NOMO-1 (cell line): Measurements from ENCODE around the gene DEPP1.

Experiments
- DNase-seq, 2 experiments: peaks; one replicate each; lab custom pipeline; 2025; ENCODE audit not compliant: unreplicated experiment in 2 of 2; lab: John Stamatoyannopoulos, UW

Gene DEPP1

DNA sequence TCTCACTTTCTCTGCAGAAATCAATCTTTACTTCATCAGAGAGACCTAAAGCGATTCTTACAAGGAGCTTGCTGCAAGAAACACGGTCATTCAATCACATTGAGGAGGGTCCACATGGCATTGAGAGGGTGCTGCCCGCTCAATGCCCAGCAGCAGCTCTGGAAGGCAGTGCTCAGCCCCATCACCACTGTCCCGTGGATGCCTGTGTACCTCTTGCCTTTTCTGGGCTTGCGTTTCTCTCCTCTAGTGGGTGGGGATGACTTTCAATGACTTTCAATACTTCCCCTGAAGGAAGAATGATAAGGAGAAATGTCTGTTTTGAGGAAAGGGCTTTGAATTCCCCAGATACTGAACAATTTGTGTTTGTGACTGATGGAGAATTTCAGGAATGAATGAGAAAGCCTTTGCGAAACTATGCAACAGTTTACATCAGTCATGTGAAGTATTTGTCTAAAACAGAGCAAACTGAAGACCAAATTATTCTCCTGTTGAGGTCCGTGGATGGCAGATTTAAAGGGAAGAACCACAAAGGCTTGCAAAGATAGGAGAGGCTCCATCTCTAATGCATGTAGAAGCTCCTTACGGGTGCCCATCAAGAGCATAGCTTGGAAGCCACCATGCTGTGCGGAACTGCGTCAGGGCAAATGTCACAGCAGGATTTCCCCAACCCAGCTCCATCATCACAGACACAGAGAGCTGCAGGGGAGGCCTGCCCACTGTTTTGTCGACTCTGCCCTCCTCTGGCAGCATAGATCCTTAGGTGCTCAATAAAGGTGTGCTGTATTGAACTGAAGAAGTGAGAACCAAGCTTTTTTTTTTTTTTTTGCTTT lies 15.5 kb upstream of the DEPP1 start:
- DNase-seq, result no peak

DNA sequence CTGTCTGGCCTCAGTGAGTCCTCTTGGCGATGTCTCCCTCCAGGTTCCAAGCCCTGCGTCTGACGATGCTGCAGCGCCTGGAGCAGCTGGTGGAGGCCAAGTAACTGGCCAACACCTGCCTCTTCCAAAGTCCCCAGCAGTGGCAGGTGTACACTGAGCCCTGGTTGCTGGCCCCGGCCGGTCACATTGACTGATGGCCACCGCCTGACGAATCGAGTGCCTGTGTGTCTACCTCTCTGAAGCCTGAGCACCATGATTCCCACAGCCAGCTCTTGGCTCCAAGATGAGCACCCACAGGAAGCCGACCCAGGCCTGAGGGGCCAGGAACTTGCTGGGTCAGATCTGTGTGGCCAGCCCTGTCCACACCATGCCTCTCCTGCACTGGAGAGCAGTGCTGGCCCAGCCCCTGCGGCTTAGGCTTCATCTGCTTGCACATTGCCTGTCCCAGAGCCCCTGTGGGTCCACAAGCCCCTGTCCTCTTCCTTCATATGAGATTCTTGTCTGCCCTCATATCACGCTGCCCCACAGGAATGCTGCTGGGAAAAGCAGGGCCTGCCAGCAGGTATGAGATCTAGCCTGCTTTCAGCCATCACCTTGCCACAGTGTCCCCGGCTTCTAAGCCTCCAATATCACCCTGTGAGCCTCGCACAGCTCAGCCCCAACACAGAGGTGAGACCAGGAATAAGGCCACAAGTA lies 14.8 kb upstream of the DEPP1 start:
- no peak for DNase-seq

DNA sequence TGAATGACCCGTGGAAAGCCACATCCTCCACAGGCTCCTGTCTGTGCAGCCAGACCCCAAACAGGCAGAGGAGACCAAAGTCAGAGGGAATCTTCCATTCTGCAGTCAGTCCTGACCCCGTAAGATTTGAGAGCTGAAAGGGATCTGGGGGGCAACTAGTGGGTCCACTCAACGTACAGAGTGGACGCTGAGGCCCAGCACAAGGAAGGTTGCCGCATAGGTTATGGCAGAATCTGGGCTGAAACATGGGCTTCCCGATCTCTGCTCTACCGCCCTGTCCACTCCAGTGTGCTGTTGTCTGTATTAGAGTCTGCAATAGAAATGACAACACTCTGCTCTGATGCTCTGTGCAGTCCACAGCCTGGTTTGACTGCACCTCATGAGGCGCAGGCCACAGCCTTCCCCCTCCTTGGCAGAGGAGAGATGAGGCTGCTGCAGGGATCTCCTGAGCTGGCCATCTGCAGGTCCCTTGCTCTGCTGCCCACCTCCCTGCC lies 14.2 kb upstream of the DEPP1 start:
- no peak for DNase-seq

DNA sequence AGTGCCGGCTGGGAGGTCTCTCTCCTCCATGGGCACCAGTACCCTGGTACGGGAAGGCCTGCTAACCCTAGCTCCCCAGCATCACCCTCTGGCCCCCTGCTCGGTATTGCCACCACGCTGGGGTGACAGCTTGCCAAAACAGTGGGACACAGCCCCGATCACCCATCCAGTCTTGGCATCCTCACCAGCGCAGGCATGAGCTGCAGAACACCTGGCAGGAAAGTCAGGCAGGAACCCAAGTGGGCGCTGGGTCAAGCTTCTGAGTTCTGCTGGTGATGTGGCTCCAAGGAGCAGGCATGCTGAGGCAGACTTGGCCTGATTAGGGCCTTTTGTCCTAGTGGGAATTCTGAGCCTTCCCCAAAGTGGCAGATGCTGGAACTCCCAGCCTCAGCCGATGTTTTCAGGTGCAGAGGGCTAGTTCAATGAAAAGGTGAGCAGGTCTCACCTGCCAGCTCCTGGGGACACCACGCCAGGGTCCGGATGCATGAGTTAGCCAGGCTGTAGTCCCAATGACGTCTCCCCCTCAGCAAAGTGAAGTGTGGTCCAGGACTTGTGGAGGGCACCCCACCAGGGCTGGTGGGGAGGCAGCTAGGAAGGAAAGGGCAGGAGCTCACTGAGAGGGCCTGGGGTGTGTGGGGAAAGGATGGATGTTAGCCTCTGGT lies 13.6 kb upstream of the DEPP1 start:
- no peak for DNase-seq

DNA sequence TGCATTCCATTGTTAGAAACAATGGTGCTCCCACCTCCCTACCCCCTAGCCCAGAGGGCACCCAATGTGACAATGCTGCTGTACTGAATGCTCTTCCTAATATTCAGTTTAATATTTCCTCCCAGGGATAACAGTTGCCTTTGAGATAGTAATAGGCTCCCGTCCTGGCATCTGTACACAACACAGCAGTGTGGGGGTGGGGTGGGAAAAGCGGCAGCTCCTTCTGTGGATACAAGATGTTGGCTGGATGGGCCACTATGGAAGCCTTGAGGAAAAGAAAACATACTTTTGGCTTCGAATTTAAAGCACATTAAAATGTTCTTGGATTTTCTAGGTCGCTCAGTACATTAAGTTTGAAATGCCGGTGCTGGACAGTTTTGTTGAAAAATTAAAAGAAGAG lies 13.0 kb upstream of the DEPP1 start:
- no peak for DNase-seq

DNA sequence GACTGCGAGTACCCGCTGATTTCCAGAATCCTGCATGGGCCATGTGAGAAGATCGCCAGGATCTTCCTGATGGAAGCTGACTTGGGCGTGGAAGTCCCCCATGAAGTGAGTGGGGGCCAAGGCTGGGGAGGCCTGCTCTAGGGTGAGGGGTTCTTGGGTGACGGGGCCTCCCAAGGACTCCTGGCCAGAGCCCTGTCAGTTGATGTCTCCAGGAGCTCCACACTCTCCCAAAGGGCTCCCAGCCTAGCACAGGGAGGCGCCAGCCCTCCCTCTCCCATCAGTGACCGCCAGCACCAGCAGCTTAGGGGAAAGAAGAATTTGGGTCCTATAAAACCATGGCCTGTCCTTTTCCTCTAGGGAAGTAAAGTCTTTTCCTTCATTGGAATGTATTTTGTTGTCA lies 12.4 kb upstream of the DEPP1 start:
- no peak for DNase-seq

DNA sequence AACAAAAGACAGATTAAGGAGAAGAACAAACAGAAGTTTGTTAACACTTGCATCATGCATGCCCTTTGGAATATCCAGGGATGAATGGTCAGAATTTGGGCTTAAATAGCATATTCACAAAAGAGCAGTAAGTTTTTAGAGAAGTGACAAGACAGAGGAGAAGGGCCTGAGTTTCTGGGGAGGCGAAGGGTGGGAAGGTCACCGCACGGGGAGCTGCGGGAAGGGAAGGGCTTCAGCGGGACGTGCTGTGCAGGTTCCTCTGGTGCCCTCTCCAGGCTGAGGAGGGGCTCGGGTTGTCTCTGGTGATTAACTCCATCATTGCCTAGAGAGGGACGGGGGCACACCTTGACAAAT lies 11.7 kb upstream of the DEPP1 start:
- no peak for DNase-seq

DNA sequence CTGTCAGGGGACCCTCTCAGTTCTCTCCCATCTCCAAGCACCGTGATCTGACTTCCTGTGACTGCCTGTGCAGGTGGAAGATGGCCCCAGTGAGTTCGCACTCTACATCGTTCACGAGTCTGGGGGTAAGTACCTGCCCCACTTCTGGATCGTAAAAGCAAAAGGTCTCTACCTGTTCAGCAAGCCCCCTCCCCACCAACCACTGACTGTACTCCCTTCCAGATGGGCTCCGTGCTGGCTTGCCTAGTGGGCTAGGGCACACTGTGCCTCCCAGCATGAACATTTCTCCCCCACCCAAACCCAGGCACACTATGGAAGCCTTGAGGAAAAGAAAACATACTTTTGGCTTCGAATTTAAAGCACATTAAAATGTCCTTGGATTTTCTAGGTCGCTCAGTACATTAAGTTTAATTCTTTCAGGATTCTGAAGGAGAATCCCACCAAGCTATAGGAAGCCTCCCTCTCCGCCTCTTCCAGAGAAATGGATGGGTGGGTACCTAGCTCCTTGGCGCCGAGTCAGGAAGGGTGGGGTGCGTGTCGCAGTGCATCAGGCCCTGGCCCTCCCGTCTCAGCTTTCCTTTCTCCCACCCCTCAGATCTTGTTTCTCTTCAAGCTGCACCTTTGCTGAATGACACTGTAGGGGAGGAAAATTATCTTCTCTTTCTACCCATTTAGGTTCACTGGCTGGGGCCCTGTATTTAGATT lies 11.1 kb upstream of the DEPP1 start:
- DNase-seq, result no peak

DNA sequence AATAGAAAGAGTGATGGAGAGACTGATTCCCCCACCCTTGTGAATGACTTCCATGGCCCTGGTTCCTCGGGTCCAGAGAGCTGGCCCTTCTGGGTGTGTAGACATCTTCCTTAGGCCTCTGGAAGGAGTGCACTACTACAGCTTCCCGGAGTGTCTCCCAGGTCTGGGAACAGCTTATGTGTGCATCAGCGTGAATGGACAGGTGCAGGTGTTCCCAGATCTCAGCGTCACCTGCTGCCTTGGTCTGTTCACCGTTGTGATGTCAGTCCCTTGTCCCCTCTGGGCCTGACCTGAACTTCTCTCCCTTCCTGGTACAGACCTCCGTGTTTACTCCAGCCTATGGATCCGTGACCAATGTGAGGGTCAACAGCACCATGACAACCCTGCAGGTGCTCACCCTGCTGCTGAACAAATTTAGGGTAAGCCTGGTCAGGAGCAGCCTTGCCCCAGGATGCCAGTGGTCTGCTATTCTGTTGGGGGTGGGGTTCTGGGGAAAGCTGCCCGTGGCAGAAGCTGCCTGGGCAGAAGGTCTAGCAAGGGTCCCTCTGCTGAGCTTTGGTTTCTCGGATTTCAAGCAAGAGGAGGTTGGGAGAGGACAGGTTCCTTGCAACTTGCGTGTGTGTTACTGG lies 10.5 kb upstream of the DEPP1 start:
- no peak for DNase-seq

DNA sequence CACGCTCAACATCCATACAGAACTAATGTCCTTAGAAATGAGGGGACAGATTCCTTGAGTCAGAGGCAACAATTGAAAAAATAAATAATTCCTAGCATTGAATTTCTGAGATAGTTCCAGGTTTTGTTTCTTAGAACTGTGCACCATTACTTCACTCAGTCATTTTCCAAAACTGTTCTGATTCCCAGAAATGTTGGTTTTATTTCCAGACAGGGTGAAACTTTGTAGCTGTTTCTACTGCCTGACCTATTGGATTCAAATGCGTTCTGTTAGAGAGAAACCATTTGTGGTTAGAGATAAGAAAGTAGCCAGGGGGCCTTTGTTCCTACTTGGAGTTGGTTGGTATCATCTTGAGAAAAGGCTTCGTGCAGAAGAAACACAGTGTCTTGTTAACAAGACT lies 8.1 kb upstream of the DEPP1 start:
- no peak for DNase-seq

DNA sequence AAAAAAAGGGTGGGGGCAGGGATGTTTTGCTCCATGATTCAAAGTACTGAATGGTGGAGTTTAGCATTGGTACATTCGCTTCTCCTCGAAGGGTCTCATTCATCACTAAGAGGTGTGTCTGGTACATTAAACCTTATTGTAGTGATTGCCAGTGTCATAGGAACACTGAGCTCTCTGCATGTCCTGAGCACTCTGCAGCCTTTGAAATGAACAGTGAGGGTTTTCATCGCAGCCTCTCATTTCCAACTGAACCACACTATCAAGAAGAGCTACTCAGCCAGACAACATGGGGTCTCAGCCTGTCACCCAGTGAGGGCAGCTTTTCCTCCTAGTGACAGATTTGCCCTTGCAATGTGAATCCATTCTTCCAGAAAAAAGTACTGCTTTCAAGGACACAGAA lies 7.6 kb upstream of the DEPP1 start:
- DNase-seq, result no peak

DNA sequence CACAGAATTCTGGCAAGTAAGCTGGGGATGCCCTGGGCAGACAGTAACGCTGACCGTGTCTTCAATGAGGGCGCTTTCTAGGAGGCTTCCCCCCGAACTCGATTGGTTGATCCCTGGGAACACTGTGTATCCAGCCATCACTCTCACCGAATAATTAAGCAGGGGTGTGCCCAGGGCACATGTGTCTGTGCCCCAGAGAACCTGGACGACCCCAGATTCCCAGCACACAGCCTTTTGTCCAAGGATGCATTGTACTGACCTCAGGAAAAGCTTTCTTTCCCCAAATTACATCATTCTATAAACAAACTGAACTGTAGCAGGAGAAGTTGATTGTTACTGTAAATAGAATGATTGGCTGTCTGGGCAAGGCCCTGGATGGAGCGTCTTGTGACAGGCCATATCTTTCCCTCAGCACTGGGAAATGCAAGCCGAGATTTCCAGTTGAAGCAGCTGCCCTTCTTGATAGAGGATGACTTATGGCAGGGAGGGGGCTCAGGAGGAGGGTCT lies 6.6 kb upstream of the DEPP1 start:
- DNase-seq, result no peak

DNA sequence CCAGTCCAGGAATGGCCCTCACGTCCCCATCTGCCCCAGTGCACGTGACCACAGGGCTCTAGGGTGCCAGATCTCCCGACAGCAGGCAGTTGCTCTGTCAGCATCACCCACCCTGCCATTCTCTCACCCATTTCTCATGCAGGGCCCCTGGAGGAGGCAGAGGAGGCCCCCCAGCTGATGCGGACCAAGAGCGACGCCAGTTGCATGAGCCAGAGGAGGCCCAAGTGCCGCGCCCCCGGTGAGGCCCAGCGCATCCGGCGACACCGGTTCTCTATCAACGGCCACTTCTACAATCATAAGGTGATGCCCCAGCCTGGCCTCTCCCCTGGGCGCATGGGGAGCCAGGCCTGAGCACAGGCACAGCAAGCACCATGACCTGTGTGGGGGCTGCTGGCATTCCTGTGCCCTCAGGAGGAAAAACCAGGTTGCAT lies 6.1 kb upstream of the DEPP1 start:
- DNase-seq, result no peak

DNA sequence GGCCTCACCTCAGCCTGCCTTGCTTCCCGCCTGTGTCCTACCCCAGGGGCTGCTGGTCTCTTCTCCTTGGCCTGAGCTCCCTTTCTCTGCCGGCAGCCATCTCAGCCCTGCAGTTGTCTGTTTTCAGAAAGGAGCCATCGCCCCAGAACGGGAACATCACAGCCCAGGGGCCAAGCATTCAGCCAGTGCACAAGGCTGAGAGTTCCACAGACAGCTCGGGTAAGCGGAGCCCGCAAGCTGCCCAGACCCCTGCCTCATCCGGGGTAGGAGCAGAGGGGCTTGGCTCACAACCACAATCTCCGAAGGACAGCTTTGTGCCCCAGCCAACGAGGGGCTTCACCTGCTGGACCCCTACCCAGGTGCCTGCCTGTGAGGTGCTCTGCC lies 5.3 kb upstream of the DEPP1 start:
- DNase-seq, result no peak

DNA sequence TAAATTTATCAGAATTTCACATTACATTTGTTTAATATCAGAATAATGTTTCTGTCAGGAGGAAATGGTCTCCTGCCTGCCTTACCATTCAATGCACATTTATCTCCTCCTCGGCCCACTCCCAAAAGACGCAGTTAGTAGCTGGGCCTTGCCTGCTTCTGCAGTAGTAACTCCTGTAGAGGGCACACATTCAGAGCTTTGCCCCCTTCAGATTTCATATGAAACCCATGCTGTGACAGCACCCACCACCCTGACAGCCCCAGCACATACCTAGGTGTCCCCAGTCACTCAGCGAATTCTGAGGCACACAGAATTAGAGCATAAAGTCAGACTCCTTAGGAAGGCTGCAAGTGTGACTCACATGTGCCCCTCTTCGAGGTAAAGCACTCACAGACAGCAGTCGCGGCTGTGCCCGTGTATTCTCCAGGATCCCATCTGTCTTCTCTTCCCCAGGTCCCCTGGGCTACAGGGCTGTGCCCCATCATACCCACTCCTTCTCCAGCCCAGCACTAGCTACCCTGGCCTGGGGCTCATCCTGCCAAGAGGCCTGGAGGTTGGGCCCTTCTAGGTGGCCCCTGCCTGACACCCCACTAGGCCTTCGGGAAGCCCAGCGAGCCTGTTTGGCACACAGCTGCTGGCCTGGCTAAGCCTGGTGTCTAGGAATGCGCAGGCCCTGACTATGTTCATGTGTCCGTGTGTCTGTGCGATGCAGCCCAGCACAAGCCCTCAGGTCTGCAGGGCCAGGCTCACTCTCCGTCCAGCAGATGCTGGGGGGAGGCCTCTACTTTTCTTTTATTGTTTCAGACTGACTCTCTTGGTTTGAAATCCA lies 4.7 kb upstream of the DEPP1 start:
- no peak for DNase-seq

DNA sequence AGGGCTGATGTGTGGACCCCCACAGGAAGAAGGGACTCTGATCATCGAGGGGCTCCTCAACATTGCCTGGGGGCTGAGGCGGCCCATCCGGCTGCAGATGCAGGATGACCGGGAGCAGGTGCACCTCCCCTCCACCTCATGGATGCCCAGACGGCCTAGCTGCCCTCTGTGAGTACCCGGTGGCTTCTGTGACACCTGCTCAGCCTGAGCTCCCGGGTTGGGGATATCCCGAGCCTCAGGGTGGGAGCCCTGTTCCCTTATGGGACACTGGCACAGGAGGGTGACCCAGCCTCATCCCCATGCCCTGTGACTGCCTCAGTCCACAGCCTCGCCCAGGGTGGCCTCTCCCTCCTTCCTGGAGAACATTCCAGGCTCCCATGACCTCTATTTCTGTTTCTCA lies 3.9 kb upstream of the DEPP1 start:
- no peak for DNase-seq

DNA sequence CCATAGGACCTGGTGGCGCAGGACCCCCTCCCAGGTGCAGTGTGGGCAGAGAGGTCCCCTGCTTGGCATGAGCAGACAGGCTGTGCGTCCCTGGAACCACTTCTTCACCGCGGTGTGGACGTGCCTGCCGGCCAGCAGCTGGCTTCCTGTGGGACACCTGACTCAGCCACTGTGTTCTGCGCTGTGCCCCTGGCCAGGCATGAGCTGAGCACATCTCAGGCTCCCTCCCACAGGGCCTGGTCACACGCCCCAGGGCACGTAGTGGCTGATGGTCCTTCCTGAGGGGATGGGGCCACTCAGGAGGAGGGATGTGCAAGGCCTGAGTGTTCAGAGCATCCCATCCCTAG lies 3.5 kb upstream of the DEPP1 start:
- no peak for DNase-seq

DNA sequence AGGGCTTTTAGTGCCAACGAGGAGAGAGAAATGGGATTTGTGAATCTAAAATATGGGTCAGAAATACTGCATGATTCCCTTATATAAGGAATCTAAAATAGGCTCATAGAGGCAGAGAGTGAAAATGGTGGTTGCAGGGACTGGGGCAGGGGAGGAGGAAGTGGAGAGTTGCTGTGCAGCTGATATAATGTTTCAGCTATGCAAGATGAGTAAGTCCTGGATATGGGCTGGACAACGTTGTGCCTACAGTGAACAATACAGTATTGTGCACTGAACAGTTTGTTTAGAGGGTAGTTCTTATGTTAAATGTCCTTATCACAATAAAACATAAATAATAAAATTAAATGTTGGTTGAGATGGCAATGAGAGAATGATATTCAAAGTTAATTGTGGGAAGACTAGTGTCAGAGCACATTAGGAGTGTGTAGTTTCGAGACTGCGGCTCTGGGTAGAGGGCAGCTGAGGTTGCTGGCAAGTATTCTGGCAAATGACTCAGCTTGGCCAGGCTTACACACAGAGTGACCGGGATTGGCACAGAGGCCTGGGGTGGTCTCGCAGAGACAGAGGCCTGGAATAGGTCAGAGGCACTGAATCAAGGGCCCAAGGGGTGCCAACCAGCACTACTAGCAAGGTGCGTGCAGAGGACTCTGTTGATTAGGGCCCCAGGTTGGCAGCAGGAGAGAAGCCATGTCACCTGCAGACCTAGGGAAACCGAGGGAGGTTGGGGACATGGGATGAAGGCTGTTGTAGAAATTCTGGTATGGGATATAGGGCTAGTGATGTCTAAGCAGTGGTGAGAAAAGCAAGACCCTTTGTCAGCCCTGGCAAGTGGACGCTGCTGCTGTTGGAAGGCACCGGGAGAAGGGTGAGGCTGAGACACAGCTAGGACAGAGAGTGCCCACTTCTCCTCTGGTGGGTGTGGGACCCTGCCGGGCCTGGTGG lies 2.8 kb upstream of the DEPP1 start:
- DNase-seq, result no peak
